Fibroblast of gingiva (primary cell): ENCODE measurements around the gene ARL15.
A peak's percentile ranks its signal among the peaks of the same experiment; 100 is the strongest.

Source experiments
- DNase-seq: peaks from one replicate; pipeline ENCODE4 v3.0.0-alpha.2; 2011; ENCODE audit warnings: low read depth

The ARL15 gene

GRCh38 chr5:54206580-54207229, 103.7 kb downstream of the ARL15 start:
- no peak for DNase-seq

- no peak for DNase-seq
Measured at GRCh38 chr5:54205918-54206317, 104.5 kb downstream of the ARL15 start.

GRCh38 chr5:54205453-54205852, 104.9 kb downstream of the ARL15 start:
- no peak for DNase-seq

GRCh38 chr5:54197018-54197417, 113.4 kb downstream of the ARL15 start:
- DNase-seq, result no peak

DNA sequence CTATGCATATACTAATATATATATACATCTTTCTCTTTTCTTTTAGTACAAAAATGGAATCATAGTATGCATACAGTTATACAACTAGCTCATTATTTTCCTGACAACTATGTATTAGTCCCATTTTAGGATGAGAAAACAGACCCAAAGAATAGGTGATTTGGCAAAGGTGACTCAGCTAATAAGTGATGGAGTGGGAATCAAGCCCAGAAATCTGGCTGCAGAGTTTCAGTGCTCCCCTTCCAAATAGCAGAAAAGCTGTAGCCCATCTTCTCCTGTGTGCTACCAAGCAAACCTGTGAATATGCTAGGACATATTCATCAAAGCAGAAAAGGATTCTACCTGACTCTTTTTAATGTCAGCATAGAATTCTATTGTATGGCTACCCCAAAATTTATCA, 114.7 kb downstream of the ARL15 start:
- no peak for DNase-seq

- DNase-seq, result peak; percentile 14
Measured at GRCh38 chr5:54194318-54194717, 116.1 kb downstream of the ARL15 start.

- DNase-seq, result no peak
Measured at GRCh38 chr5:54187694-54188093, 122.7 kb downstream of the ARL15 start.

GRCh38 chr5:54186912-54187445, 123.4 kb downstream of the ARL15 start:
- no peak for DNase-seq

- DNase-seq, result no peak
Measured at GRCh38 chr5:54186108-54186507, 124.3 kb downstream of the ARL15 start.

DNA sequence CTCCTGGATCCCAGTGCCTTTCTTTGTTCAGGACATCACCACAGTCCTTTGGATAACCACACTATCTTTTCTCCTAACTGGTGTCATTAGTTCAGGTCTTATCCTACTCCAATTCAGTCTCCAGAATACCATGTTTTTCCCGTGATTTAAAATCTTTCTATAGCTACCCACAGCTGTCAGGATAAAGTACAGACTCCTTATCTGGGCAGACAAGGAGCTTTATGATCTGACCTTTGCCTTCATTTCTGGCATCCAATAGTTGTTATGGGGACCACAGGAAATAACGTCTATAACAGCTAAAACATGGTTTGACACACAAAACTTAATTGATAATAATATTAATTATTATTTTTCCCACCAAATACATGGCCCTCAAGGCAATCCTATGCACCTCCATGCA, 125.6 kb downstream of the ARL15 start:
- no peak for DNase-seq

- DNase-seq, result peak; percentile 51
Measured at GRCh38 chr5:54180630-54181031, 129.7 kb downstream of the ARL15 start.

- no peak for DNase-seq
Measured at GRCh38 chr5:54178991-54179390, 131.4 kb downstream of the ARL15 start.

DNA sequence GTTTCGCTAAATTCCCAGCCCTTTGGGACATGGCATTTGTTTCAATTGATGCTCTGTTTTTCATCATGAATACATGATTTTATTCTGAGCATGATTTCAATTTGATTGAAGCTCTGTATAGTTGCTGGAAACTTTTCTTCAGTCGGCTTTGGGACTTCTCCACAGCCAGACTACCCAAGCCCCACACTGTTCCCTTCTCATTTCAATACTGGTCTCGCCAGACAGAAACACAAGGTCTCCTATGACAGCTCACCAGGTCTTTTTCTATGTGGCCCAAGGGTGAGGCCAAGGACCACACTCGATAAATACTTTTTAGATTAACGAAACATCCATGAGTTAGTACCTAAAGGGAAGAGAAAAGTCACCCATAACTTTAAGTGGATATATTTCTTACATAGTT, 132.2 kb downstream of the ARL15 start:
- DNase-seq, result no peak

DNA sequence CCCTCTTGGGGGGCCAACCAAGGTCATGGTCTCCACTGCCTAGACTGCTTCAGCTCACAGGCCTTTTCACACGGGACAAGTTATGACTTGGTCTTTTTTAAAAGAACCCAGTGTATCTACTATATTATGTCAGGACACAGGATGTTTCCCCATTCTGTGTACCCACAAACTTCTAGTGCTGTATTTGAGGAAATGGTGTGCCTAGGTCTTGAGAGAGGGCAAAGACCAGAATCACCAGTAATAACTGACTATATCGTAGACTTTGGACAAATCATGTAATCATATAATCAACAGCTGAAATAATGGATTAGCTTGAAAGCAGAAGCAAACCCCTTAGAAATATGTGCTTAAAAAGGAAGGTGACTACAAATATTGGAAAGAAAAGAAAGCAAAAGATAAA, 133.3 kb downstream of the ARL15 start:
- DNase-seq, result no peak

GRCh38 chr5:54176066-54176830, 134.1 kb downstream of the ARL15 start:
- DNase-seq, result no peak

GRCh38 chr5:54173251-54173650, 137.1 kb downstream of the ARL15 start:
- no peak for DNase-seq

DNA sequence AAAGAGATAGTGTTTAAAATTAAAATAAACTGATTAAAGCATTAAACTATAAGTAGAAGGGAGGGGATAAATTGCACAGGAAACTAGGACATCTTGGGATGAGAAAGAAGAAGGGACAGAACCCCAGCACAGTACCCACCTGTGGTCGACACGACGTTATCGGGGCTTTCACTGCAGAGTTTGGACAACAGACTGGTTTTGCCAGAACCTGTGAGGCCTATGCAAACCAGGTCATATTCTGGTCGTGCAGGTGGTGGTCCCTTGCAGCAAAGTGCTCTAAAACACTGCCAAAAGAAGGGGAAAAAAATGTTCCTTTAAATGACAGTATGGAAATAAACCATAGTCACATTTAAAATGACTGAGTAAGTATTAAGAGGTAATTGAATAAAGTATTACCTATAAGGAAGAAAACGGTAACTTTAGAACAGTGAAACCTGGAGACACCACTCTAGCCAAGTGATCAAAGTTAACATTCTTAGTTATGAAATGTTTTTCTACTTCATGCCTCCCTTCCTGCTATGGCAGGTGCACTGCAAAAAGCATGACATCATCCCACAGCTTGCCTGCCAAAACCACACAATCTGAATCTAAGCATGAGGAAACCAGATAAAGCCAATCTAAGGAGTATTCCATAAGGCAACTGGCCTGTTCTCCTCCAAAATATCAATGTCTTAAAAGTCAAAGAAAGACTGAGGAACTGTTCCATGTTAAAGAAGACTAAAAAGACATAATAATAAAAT, 138.6 kb downstream of the ARL15 start:
- DNase-seq, result no peak

DNA sequence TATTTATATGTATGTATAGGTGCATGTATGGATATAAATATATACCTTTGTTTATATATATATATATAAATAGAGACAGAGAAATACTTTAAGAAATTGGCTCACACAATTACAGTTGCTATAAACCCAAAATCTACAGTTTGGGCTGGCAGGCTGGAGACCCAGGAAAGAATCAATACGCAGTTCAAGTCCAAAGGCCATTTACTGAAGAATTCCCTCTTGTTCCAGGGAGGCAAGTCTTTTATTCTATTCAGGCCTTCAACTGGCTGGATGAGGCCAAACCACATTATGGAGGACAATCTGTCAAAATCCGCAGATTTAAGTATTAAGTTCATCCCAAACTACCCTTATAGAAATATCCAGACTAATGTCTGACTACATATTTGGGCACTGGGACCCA, 144.7 kb downstream of the ARL15 start:
- DNase-seq, result no peak

GRCh38 chr5:54162184-54162583, 148.2 kb downstream of the ARL15 start:
- DNase-seq, result no peak

DNA sequence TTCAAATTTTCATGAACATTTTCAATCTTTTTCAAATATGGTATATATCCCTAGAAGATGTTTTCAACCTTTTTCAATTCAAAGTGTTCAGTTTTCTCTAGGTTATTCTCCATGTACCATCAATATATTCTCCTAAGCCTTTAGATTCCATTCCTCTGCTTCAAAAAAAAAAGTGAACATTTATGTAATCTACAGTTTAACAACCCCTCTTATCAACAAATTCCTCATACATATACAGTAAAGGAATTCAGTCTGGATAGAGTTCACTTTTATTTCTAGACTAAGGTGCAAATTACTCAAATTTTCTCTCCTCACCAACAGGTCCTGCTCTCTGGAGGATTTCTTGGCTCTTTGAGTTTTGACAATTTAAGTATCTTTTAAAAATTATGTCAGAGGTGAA, 150.0 kb downstream of the ARL15 start:
- no peak for DNase-seq

DNA sequence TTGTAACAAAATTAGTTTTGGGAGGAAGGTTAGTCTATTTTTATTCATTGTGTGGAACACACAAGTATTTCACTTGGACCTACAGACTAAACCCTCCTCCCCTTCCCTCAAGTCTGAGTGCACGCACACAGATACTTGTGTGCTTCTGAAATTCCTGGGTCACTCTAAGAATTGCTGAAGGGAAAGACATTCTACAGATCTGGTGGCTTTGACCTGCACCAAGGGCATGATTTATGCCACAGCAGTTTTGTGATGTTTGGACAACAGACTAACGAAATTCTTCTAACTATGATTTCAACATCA, 150.5 kb downstream of the ARL15 start:
- no peak for DNase-seq

DNA sequence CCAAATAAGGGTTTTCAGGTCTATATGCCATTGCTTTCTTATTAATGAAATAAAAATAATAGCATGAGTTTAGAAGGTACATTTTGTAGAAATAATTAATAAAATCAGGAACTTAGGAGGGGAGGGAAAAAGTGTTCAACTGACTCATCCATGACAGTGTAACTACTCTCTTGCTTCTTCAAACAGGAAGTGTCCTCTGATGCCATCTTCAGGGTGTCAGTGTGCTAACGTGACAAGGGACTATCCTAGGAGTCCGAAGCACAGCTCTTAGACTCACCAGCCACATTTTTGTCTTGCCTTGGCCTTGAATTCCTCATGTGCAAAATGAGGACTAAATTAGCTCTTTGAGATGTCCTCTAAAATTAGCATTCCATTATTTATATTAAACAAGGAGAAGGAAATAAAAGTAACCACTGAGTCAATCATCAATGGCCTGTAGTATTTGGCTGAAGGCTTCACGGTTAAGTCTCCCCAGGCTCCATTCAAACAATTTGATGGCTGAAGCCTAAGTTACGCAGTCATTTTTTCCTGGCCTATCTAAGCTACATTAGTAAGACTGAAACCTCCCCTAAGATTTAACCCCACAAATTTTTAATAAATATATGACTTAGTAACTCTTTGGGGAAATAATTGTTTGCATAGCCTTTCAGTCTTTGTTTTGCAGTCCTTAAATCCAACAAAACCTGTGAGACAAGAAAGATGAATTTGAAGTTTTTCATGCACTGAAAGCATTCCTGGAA, 151.1 kb downstream of the ARL15 start:
- DNase-seq, result peak; percentile 15
